ENCODE data around the gene VPS13D. TPM values are rescaled to one million over a fixed set of nuclear protein-coding genes. Genes with fewer than 3 reads are reported as not detected.

Gene VPS13D
- total and polyA plus RNA-seq, 10 of the 15 experiments (the other 5 are each of a cell fraction or from before 2014, with no cell fraction given): 1.4 to 16.9 (median 8.5) TPM

DNA sequence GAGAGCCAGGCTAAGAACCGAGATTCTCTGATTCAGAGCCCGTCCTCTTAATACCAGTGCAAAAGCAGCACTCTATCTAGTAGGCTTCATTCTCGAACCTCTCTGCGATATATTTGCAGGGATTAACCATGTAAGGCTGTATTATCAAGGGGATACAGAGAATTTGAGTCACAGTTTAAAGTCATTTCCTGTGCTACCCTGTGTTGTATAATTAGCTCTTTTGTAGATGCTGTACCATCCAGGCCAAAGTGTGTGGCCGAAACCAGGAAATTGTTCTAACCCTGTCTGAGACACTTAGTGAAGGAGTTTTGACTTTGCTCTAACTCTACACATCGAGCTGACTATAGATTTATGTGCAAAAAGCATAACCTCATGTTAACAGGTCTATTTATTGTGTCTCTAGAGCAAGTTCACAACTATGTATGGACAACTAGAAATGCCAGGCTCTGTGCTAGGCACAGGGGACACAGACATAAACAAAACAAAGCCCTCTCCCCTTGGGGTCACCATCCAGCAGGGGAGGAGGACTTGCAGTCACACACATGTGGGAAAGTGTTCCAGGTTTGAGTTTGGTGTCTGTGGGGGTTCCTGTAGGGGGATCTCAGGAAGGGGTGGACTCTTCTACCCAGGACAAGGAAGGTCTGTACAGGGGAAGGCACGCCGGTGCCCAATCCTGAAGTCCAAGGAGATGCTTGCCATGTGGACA is 206.0 kb downstream of the VPS13D start (continued):
- TF ChIP-seq ZBED1 (IDR thresholded peaks at IDR 0.05; ENCODE audit: borderline replicate concordance) (peak; percentile 96), BCL11A (IDR thresholded peaks at IDR 0.05; ENCODE audit: low read depth, low read length) (peak; percentile 92), SRF (IDR thresholded peaks at IDR 0.05; ENCODE audit: low read depth in 2 of 2, low read length in 2 of 2) (peak in 1 of 2 experiments; percentile 50; a peak in 1 of 4 replicates), ZNF622 (IDR thresholded peaks at IDR 0.05) (no peak), TCF7 (IDR thresholded peaks at IDR 0.05; ENCODE audit: borderline replicate concordance) (peak; percentile 74), KDM1A (IDR thresholded peaks at IDR 0.05; ENCODE audit: borderline replicate concordance) (no peak), PBX3 (IDR thresholded peaks at IDR 0.05; ENCODE audit: insufficient replicate concordance, low read depth, low read length) (peak; percentile 11), ATF2 (IDR thresholded peaks at IDR 0.05; ENCODE audit: low read length) (peak; percentile 82), ELK1 (IDR thresholded peaks at IDR 0.05; ENCODE audit: low read depth, low read length) (no peak), BMI1 (IDR thresholded peaks at IDR 0.05; ENCODE audit: borderline replicate concordance) (peak; percentile 51; the same call in 1 of the 2 replicates)
- TF ChIP-seq, protein P1, sequence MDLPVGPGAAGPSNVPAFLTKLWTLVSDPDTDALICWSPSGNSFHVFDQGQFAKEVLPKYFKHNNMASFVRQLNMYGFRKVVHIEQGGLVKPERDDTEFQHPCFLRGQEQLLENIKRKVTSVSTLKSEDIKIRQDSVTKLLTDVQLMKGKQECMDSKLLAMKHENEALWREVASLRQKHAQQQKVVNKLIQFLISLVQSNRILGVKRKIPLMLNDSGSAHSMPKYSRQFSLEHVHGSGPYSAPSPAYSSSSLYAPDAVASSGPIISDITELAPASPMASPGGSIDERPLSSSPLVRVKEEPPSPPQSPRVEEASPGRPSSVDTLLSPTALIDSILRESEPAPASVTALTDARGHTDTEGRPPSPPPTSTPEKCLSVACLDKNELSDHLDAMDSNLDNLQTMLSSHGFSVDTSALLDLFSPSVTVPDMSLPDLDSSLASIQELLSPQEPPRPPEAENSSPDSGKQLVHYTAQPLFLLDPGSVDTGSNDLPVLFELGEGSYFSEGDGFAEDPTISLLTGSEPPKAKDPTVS (IDR thresholded peaks at IDR 0.05; ENCODE audit: low read depth, low read length): no peak
- TF ChIP-seq, protein P2, sequence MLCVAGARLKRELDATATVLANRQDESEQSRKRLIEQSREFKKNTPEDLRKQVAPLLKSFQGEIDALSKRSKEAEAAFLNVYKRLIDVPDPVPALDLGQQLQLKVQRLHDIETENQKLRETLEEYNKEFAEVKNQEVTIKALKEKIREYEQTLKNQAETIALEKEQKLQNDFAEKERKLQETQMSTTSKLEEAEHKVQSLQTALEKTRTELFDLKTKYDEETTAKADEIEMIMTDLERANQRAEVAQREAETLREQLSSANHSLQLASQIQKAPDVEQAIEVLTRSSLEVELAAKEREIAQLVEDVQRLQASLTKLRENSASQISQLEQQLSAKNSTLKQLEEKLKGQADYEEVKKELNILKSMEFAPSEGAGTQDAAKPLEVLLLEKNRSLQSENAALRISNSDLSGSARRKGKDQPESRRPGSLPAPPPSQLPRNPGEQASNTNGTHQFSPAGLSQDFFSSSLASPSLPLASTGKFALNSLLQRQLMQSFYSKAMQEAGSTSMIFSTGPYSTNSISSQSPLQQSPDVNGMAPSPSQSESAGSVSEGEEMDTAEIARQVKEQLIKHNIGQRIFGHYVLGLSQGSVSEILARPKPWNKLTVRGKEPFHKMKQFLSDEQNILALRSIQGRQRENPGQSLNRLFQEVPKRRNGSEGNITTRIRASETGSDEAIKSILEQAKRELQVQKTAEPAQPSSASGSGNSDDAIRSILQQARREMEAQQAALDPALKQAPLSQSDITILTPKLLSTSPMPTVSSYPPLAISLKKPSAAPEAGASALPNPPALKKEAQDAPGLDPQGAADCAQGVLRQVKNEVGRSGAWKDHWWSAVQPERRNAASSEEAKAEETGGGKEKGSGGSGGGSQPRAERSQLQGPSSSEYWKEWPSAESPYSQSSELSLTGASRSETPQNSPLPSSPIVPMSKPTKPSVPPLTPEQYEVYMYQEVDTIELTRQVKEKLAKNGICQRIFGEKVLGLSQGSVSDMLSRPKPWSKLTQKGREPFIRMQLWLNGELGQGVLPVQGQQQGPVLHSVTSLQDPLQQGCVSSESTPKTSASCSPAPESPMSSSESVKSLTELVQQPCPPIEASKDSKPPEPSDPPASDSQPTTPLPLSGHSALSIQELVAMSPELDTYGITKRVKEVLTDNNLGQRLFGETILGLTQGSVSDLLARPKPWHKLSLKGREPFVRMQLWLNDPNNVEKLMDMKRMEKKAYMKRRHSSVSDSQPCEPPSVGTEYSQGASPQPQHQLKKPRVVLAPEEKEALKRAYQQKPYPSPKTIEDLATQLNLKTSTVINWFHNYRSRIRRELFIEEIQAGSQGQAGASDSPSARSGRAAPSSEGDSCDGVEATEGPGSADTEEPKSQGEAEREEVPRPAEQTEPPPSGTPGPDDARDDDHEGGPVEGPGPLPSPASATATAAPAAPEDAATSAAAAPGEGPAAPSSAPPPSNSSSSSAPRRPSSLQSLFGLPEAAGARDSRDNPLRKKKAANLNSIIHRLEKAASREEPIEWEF (IDR thresholded peaks at IDR 0.05; ENCODE audit: insufficient replicate concordance, low read depth, low read length): no peak
- TF ChIP-seq, protein P3, sequence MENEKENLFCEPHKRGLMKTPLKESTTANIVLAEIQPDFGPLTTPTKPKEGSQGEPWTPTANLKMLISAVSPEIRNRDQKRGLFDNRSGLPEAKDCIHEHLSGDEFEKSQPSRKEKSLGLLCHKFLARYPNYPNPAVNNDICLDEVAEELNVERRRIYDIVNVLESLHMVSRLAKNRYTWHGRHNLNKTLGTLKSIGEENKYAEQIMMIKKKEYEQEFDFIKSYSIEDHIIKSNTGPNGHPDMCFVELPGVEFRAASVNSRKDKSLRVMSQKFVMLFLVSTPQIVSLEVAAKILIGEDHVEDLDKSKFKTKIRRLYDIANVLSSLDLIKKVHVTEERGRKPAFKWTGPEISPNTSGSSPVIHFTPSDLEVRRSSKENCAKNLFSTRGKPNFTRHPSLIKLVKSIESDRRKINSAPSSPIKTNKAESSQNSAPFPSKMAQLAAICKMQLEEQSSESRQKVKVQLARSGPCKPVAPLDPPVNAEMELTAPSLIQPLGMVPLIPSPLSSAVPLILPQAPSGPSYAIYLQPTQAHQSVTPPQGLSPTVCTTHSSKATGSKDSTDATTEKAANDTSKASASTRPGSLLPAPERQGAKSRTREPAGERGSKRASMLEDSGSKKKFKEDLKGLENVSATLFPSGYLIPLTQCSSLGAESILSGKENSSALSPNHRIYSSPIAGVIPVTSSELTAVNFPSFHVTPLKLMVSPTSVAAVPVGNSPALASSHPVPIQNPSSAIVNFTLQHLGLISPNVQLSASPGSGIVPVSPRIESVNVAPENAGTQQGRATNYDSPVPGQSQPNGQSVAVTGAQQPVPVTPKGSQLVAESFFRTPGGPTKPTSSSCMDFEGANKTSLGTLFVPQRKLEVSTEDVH (IDR thresholded peaks at IDR 0.05; ENCODE audit: low read depth, partially characterized antibody): no peak
- TF ChIP-seq, protein P4, sequence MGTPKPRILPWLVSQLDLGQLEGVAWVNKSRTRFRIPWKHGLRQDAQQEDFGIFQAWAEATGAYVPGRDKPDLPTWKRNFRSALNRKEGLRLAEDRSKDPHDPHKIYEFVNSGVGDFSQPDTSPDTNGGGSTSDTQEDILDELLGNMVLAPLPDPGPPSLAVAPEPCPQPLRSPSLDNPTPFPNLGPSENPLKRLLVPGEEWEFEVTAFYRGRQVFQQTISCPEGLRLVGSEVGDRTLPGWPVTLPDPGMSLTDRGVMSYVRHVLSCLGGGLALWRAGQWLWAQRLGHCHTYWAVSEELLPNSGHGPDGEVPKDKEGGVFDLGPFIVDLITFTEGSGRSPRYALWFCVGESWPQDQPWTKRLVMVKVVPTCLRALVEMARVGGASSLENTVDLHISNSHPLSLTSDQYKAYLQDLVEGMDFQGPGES (IDR thresholded peaks at IDR 0.05): no peak
